KOPT-K1 (cell line): Measurements from ENCODE around the gene PKP3.
"Not testable (repeated sequence)": the region's sequence is repeated elsewhere in the genome, so short reads cannot be mapped to it uniquely, and the experiment has no call there.

Experiments used
- H3K27ac ChIP-seq: fragments of 200-600 bp; sonication (generic); 2 replicates; pipeline ENCODE4 v1.5.1; 2016; ENCODE audit warnings: antibody characterized with exemption, mild to moderate bottlenecking, low read depth, low read length; ENCODE audit not compliant: poor library complexity, severe bottlenecking
- H3K36me3 ChIP-seq: fragments of 200-600 bp; sonication (generic); 2 replicates; pipeline ENCODE4 v1.5.1; 2017; ENCODE audit warnings: antibody characterized with exemption, mild to moderate bottlenecking, low read length, moderate library complexity; ENCODE audit not compliant: insufficient read depth
- H3K9me3 ChIP-seq: fragments of 200-600 bp; sonication (generic); 2 replicates; pipeline ENCODE4 v1.5.1; 2017; ENCODE audit warnings: antibody characterized with exemption, low read length, mild to moderate bottlenecking; ENCODE audit not compliant: insufficient read depth, poor library complexity, severe bottlenecking

The PKP3 gene

DNA sequence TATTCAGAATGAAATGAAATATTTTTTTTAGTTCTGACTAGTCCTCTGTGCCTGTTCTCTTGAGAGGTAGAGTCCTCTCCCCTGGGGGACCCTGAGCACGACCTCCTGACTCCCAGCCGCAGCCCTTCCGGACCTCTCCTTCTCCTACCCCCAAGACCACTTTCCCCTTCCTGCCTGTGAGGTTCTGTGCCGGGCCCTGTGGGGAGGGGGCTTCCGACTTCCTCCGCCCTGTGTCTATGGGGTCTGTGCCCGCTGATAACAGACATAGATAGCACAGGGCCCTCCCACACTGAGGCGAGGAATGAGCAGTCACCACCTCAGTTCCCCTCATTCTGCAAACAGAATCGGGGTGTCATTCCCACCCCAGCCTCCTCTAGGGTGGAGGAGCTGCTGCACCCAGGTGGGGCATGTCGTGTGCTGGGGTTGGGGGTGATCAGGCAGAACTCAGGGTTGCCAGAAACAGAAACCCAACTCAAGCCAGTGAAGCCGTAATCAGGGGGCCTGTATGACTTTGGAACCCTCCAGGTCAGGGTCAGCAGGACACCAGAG, 11.9 kb upstream of the PKP3 start:
- no peaks in the 10 kb centered on the region for H3K36me3 ChIP-seq
- H3K27ac ChIP-seq, result peak overlapping the region; percentile 74

DNA sequence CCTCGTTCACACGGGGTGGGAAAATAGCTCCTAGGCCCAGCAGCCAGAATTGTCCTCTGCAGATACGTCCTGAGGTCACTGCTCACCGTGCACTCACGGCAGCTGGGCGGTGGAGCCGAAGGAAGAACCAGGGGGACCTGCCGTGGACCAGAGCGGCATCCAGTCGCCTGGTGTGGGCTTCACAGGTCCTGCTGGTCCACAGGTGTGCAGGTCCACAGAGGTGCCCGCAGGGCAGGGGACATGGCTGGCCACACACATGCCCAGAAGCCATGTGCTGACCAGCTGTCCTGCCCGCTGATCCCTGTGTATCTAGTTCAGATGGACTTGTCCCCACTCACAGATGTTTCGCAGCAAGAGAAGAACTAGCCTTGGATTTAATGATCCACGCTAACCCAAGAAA, 10.6 kb upstream of the PKP3 start:
- Histone ChIP-seq H3K9me3 (peaks cover 27% of the 10 kb centered on the region), H3K36me3 (no peaks in the 10 kb centered on the region), H3K27ac (peak overlapping the region; percentile 74)

More for the DNA sequence above, 11.9 kb upstream of the PKP3 start:
- H3K9me3 ChIP-seq, result peaks cover 18% of the 10 kb centered on the region

DNA sequence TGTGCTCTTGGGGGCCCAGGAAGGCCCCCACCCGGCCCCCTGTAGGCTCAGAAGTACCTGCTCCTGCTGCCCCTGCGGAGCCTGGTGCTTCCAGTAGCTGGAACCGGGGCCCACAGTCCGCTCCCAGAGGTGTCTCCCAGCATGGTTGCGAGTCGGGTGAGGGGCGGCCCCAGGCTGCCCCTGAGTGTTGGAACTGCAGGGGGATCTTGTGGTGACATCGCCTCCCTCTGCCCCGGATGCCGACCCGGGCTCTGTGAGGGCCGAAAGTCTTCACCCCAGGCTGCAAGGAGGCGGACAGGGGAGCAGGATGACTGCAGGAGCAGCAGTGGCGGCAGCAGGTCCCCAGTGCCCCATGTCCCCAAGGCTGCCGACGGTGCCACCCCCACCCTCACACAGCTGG, 9.5 kb upstream of the PKP3 start:
- Histone ChIP-seq H3K36me3 (no peaks in the 10 kb centered on the region), H3K9me3 (peaks cover 27% of the 10 kb centered on the region), H3K27ac (no peak overlapping the region)

DNA sequence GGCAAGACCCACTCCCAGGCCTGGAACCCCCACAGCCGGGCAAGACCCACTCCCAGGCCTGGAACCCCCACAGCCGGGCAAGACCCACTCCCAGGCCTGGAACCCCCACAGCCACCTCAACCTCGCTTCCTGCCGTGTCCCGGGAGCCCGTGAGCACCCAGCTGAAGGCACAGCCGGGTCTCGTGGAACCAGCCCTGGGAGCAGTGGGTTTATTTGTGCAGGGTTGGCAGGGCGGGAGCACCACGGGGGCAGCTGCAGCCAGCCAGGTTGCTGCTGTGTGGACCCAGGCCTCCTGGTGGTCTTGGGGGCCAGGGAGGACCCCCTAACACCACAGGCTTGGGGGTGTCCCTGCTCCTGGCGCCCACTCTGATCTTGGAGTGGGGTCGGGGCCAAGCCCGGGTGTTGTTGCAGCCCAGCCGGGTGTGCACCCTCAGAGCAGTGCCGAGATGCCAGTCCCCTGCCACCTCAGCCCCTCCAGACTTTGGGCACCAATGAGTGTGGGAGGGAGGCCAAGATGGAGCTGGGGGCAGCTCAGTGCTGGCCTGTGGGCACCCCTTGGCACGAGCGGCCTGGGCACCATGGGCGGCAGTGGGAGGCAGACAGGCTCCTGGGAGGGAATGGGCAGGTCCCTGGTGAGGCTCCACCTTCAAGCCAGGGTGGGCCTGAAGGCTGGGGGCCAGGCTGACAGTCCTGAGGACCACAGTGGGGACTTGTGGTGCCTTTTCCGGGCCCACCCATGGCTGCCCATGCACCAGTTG, 8.2 kb upstream of the PKP3 start:
- H3K9me3 ChIP-seq, result peaks cover 27% of the 10 kb centered on the region
- H3K36me3 ChIP-seq, result no peaks in the 10 kb centered on the region
- H3K27ac ChIP-seq, result no peak overlapping the region

DNA sequence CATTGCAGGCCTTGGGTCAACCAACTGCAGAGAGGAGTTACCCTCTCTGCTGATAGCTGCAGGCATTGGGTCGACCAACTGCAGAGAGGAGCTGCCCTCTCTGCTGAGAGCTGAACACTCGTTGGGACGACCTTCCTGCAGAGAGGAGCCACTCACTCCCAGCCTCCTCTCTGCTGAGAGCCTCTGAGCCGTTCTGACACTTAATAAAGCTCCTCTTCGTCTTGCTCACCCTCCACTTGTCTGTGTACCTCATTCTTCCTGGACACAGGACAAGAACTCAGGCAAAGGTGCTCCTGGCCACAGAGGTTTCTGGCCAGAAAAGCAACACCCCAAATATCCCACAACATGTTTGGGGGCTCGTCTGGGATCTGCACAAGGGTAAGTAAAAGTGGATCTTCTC, 7.5 kb upstream of the PKP3 start:
- Histone ChIP-seq H3K27ac (no peak overlapping the region), H3K36me3 (no peaks in the 10 kb centered on the region), H3K9me3 (peaks cover 27% of the 10 kb centered on the region)

DNA sequence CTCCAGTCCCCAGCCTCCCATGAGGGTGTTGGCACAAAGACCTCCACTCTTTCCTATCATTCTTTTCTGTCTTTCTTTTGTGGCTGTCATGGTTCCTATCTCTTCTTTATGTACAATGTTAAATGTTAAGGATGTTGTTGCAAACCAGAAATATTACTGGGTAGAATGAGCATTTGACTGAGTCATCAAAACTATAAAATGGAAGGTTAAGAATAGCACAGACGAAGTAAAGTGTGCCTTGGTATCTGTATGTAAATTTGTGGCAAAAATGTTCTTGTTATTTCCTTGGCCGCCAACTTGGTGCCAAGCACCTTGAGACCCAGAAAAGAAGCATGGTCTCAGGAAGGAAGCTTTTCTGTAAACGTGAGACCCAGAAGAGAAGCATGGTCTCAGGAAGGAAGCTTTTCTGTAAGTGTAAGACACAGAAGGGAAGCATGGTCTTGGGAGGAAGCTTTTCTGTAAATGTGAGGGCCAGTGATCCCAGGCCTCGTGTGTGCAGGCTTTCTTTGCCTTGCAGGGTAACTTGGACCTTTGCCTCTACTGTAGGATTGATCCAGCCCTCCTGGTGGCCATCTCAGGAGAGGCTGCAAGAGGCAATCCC, 6.7 kb upstream of the PKP3 start:
- H3K9me3 ChIP-seq, result peaks cover 27% of the 10 kb centered on the region
- H3K36me3 ChIP-seq, result no peaks in the 10 kb centered on the region
- H3K27ac ChIP-seq, result no peak overlapping the region

DNA sequence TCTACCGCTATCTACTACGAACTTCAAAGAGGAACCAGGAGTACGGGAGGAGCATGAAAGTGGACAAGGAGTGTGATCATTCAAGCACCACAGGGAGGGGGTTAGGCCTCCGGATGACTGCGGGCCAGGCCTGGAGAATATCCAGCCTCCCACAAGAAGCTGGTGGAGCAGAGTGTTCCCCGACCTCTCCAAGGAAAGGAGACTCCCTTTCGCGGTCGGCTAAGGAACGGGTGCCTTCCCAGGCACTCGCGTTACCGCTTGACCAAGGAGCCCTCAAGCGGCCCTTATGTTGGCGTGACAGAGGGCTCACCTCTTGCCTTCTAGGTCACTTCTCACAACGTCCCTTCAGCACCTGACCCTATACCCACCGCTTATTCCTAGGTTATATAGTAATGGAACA, 4.6 kb upstream of the PKP3 start:
- H3K27ac ChIP-seq, H3K36me3 ChIP-seq: not testable (repeated sequence)
- H3K9me3 ChIP-seq, result peaks cover 27% of the 10 kb centered on the region

DNA sequence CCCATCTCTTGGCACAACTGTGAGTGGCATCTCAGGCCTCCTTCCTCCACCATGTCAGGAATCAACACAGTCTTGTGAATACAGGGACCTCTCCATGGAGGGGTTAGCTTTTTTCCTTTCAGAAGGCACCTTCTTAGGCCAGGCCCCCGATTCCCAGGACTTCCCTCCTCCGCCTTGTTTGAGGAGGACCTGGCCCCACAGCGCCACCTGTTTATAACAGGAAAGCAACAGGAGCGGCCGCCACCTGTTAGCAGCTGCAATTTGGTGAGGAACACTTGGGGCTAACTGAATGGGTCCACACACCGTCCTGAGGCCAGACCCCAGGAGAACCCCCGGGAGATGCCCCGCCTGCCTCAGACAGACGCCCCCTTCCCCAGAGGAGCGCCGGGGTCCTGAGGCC, 3.8 kb upstream of the PKP3 start:
- Histone ChIP-seq H3K36me3 (no peaks in the 10 kb centered on the region), H3K9me3 (peaks cover 27% of the 10 kb centered on the region), H3K27ac (no peak overlapping the region)

DNA sequence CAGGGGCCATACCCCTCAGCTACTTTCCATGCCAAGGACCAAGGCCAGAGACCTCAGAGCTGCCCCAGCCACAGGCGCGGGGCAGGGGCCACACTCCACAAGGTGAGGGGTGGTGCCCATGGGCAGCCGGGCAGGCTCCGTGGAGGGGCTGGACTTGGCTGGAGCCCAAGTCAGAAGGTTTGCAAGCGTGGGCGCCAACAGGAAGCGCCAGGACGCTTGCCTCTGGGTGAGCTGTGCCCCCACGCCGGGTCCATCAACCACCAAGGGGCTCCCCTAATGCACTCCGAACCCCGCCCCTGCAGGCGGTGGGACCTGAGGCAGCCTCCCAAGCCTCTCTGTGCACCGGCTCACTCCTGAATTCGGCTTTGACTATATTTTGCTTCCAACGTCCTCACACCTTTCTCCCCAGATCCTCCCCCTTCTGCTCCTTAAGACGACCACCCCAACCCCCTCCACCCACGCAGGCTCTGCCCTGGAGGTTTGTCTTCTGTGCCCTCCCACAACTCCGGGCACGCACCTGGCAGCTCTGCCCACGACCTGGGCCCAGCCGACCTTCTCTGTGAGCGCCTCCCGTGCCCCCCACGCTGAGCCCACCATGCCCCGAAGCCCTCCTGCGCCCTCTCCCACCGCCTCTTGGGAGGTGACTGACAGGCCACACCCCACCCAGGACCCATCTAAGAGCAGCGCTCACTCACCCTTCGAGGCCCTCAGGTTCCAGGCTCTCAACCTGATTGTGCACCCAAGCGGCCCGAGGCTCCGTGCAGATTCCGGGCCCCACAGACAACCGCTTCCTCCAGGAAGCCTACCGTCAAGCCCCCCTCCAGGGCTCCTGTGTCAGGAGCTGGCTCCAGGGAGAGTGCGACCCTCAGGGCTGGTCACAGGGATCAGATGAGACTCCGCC, 2.6 kb upstream of the PKP3 start:
- Histone ChIP-seq H3K9me3 (peaks cover 17% of the 10 kb centered on the region), H3K36me3 (no peaks in the 10 kb centered on the region), H3K27ac (no peak overlapping the region)

DNA sequence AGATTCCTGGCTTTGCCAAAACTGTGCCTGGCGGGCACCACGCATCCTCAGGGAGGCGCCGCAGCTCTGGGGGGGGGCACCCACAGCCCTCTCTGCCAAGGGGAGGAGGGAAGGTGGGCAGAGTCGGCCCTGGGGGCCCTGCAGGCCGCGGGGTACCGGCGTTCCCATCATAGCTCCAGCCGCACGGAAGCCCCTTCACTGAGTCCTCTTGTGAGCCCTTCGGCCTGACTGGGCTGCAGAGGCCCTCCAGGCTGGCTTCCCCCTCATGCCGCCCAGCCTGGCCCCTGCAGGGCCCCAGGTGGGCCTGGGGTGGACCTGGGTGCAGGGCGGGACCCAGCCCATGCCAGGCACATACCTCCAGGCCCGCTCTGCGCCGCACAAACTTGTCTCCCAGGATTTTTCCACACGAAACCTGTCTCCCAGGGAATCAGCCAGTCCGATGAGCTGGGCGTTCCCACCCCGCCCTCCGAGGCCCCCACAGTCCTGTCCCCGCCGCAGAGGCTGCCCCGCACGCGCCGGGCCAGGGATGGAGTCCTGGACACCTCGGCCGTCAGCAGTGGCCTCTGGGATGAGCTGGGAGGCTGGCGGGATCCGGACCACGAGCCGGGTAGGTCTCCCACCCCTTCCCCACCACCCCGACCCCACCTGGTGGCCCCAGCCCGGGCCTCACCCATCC, 1.8 kb upstream of the PKP3 start:
- Histone ChIP-seq H3K9me3 (peaks cover 8% of the 10 kb centered on the region), H3K36me3 (no peaks in the 10 kb centered on the region), H3K27ac (no peak overlapping the region)

DNA sequence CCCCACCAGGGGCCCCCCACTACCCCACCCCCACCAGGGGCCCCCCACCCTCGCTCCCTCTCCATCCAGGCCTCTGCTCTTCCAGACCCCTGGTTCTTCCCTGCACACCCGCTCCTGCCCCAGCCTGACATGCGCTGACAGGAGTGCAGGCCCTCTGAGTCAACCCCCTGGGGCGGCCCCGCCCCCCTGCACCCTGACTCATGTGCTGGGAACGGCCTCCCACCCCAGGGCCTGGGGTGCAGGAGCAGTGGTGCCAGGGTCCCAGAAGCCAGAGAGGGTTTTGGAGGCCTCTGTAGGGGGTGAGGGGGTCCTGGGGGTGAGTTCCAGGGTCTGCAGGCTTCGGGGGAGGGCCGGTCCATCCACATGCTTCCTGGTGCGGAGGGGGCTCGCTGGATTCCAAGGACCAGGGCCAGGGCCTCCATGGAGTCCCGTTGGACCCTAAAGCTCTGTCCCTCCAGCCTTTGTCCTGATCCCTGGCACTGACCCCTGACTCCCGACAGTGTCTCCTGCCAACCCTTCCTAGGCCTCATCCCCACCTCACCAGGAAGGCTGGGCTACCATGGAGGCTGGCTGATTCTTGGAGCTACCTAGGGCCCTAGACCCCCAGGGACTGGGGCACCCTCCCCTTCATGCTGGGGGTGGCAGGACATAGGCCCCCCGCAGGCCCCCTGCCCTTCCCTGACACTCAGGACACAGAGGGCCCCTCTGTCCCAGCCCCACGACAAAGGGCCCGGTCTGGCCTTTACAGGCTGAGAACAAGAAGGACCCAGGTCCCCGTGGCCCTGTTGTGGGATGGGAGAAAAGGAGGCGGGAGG, 583 bp upstream of the PKP3 start:
- Histone ChIP-seq H3K27ac (no peak overlapping the region), H3K36me3 (no peaks in the 10 kb centered on the region), H3K9me3 (no peaks in the 10 kb centered on the region)

DNA sequence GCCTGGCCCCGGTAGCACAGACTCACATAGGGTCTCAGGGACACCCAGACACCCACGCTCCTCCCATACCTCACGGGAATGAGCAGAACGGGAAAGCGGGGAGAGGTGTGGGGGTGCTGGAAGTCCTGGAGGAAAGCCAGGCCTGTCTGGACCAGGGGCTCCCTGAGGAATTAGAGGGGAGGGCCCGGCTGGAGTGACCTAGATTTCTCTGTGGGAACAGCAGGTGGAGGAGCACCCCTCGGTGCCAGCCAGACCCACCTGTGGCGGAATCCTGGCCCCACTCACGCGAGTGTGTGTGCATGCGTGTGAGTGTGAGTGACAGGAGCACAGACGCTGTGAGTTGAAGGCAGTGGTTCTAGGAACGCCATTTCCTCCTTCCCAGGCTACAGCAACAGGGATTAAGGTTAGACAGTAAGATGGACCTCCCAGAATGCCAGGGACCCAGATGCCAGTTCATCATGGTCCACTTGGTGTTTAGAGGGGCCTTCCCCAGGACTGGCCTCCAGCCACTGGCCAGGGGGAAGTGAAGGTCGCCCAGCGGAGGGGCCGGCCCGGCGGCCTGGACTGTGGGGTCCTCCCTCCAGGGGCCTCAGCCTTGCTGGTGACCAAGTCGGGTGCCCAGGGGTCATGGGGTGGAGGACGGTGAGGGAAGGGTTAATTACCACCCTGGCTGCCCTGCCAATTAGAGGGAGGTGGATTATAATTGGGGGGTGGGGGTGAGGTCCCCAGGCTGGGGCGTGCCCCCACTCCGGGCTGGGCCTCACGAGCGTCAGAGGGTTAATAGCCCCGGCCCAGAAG, 1.0 kb downstream of the PKP3 start:
- peaks cover 5% of the 10 kb centered on the region for H3K9me3 ChIP-seq
- H3K36me3 ChIP-seq, result no peaks in the 10 kb centered on the region
- no peak overlapping the region for H3K27ac ChIP-seq

DNA sequence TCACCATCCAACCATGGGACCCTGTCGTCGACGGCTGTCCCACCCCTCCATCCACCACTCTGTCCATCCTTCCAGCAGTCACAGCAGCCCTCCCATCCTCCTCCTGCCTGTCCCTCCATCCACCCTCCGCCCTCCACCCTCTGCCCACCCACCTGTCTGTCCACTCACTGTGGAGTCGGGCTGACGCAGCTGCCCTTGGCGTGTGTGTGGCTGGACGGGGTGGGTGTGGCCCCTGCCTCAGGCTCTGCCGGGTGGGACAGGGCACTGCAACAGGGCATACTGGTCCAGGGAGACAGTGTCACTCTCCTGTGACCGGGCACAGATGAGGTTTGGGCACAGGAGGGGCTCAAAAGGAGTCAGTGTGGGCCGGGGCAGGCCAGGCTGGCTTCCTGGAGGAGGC, 1.9 kb downstream of the PKP3 start:
- H3K27ac ChIP-seq, result no peak overlapping the region
- H3K9me3 ChIP-seq, result peaks cover 5% of the 10 kb centered on the region
- no peaks in the 10 kb centered on the region for H3K36me3 ChIP-seq
